Stimulated activated CD4-positive, alpha-beta T cell treated with anti-CD3 and anti-CD28 coated beads, Interleukin-4, amount 100 ng/mL, for 24 hours (primary cell): ENCODE results near the gene MRPL4.
A peak's percentile ranks its signal among the peaks of the same experiment; 100 is the strongest.

Source experiments
- DNase-seq: peaks from one replicate; pipeline ENCODE4 v3.0.0-alpha.2; 2020

Gene MRPL4

DNA sequence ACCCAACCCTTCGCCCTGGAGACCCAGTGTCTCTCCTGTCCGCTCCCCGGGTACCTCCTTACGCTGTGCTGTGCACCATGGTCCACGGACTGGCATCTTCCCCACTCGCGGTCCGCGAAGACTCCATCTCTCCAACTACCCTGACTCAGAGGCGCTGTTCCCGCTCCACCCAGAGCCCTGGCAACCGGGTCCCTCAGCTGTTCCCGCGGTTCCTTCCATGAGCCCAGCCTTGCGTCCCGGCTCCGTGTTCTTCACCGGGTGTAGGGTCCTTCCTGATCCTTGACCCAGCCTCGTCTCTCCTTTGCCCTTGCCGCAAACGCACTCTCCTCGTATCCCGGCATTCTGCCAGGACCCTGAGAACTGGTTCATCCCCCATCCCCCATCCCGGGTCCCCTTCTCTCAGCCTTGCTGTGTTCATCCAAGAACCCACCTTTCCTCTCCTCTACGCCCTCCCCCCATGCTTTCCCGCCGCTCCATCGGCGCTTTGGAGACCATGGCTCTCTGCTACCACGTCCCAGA, 38.4 kb downstream of the MRPL4 start:
- no peak for DNase-seq

DNA sequence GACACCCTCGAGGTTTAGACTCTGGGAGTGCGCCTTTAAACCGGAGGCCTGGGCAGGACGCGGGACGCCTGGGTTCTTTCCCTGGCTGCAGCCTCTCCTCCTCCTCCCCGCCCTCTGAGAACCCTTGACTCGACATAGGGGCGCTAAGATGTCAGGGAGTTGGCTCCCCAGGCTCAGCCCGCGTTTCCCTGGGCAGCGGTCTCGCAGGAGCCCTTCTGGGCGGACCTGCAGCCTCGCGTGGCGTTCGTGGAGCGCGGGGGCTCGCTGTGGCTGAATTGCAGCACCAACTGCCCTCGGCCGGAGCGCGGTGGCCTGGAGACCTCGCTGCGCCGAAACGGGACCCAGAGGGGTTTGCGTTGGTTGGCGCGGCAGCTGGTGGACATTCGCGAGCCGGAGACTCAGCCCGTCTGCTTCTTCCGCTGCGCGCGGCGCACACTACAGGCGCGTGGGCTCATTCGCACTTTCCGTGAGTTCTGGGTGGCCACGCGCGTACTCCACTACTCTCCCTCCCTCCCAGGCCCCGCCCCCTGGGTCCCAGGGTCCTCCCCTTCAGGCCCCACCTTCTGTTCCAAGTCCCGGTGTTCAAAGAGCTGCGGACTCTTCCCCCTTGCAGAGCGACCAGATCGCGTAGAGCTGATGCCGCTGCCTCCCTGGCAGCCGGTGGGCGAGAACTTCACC, 39.0 kb downstream of the MRPL4 start:
- peak; percentile 49 for DNase-seq

GRCh38 chr19:10291554-10292205, 39.7 kb downstream of the MRPL4 start:
- DNase-seq = no peak

- DNase-seq = peak; percentile 67
These were observed 40.3 kb downstream of the MRPL4 start for GRCh38 chr19:10292206-10292788.

GRCh38 chr19:10292789-10293636, 41.0 kb downstream of the MRPL4 start:
- no peak for DNase-seq

- DNase-seq = no peak
These were observed 41.8 kb downstream of the MRPL4 start for GRCh38 chr19:10293637-10294367.

- DNase-seq = no peak
These were observed 42.3 kb downstream of the MRPL4 start for GRCh38 chr19:10294368-10294697.

DNA sequence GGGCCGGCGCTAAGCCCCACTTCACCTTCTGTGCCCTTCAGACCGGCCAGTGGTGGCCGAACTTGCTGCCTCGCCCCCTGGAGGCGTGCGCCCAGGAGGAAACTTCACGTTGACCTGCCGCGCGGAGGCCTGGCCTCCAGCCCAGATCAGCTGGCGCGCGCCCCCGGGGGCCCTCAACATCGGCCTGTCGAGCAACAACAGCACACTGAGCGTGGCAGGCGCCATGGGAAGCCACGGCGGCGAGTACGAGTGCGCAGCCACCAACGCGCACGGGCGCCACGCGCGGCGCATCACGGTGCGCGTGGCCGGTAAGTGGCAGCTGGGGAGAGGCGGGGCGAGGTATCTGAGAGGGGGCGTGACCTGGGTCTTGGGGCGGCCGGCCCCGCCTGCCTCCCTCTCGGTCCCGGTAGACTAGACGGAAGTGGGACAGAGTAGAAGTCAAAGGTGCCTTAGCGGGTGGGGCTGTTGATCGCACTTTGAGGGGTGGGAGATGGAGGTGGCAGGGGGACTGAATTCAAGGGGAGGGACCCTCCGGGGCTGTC, 43.4 kb downstream of the MRPL4 start:
- DNase-seq = peak; percentile 57

DNA sequence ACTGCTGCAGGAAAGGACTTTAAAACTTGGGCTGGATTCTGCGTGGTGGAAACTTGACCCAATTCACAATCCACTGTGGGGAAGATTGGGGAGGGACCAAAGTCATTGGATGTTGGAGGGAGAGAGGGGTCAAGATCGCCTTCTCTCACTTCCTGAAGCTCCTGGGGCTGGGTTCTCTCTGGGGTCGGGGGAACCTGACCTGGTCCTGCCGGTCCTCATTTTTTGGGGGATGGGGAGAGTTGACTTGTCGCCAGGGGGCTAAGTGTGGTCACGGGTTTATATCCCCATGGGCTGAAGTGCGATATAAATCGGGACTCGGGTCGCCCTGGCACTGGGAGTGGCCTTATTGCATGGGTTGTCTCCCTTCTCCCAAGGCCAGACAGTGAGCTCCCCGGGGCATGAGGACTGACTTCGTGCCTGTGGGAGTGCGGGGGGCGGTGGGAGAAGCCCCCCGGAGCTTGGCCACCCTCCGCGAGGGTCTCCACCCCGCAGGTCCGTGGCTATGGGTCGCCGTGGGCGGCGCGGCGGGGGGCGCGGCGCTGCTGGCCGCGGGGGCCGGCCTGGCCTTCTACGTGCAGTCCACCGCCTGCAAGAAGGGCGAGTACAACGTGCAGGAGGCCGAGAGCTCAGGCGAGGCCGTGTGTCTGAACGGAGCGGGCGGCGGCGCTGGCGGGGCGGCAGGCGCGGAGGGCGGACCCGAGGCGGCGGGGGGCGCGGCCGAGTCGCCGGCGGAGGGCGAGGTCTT, 44.0 kb downstream of the MRPL4 start:
- DNase-seq = no peak

- no peak for DNase-seq
These were observed 47.8 kb downstream of the MRPL4 start for GRCh38 chr19:10299545-10300458.

GRCh38 chr19:10305139-10305806, 53.3 kb downstream of the MRPL4 start:
- DNase-seq = no peak

DNA sequence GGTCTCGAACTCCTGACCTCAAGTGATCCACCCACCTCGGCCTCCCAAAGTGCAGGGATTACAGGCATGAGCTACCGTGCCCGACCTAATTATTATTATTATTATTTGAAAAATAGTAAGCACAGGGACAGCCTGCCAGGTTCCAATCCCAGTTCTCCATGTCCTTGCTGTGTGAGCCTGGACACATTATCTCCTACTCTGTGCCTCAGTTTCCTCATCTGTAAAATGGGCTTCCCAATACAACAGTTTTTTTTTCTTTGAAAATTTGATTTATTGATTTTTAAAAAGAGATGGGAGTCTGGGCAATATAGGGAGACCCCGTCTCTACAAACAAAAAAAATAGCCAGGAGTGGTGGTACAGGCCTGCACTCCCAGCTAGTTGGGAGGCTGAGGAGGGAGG, 54.3 kb downstream of the MRPL4 start:
- no peak for DNase-seq

DNA sequence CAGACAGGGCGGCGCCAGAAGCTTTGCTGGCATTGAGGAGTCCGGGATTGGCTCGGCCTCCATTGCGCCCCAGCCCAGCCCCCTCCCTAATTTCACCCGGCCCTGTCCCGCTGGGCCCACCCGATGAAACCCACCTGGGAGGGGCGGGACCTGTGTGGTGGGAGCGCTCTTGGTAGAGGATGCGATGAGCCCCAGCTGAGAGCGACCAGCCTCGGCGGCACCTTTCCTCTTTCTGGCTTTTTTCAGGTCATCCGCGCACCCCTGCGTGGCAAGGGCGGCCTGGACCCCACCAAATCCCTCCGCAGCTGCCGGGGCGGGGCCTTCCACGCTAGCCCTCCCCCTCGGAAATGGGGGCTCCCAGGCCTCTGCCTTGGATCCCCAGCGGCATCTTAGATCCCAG, 57.4 kb downstream of the MRPL4 start, which contains the start of gene ZGLP1:
Gene ZGLP1 (minus strand): TSS at position 393 of the 400 bp plus-strand sequence.
- no peak for DNase-seq
